Pancreas (tissue), 10 donors: ENCODE measurements around the gene TIMM10. TPM values are rescaled to one million over a fixed set of nuclear protein-coding genes. Genes with fewer than 3 reads are reported as not detected.
"Not testable (repeated sequence)": the region's sequence is repeated elsewhere in the genome, so short reads cannot be mapped to it uniquely, and the experiment has no call there.

Experiments used
- ATAC-seq, 4 donors: fragments of 200-7000 bp; cut with Tn5 transposase; one replicate each; pipeline versions ENCODE4 v1.8.0 to v1.9.1; 2020; ENCODE audit warnings: mild to moderate bottlenecking in 4 of 4, moderate library complexity in 4 of 4
- DNase-seq, 6 donors: peaks; one replicate each; pipeline ENCODE4 v3.0.0-alpha.2; 2020
- FAIRE-seq: peaks from 2 replicates; lab custom pipeline; 2012; peaks lifted over from hg19 to GRCh38; lab: Jason Lieb, UNC
- H3K27ac ChIP-seq, 4 donors: fragments of 200-600 bp; sonication (generic); 1 replicate in 3 of 4; 2 replicates in 1 of 4; pipeline versions ENCODE4 v1.5.0 to v1.8.0; 2020
- H3K27me3 ChIP-seq, 4 donors: fragments of 200-600 bp; one replicate each; pipeline ENCODE4 v1.8.0; 2021
- H3K36me3 ChIP-seq, 3 donors: fragments of 200-600 bp; sonication (generic) in 1 of 3; one replicate each; pipeline versions ENCODE4 v1.5.0 to v1.8.0; 2020 to 2021
- H3K4me1 ChIP-seq, 3 donors: fragments of 200-600 bp; one replicate each; pipeline ENCODE4 v1.8.0; 2021
- H3K4me3 ChIP-seq, 4 donors: fragments of 200-600 bp; sonication (generic) in 2 of 4; one replicate each; pipeline versions ENCODE4 v1.5.0 to v1.8.0; 2020 to 2021
- H3K9me3 ChIP-seq, 4 donors: fragments of 200-600 bp; one replicate each; pipeline ENCODE4 v1.8.0; 2021
- WGBS, 2 donors: extraction: QIAGEN DNeasy Blood & Tissue Kit; methylation state at CpG; one replicate each; pipeline ENCODE4 v1.1.7; 2013; 5-methylcytosine and 5-hydroxymethylcytosine counted together
- intact Hi-C, 3 donors: fragments of 100-400 bp; cut with DNase I; formaldehyde crosslinking; loops; one replicate each; pipeline versions ENCODE4 v1.11.1 to v1.14.2; 2022
- polyA plus RNA-seq, 2 donors: library from polyadenylated mRNA; stranded (reverse); fragments of 200-250 nt; gene quantifications; one replicate each; pipeline ENCODE4 v1.2.3, GENCODE V29; 2013
- total RNA-seq, 6 donors: library from RNA; stranded (reverse); fragmentation: NEBNext Ultra II Directional in 4 of 6; extraction: Animal tissue kit (Norgen Biotek cat#: 25700) in 4 of 6; gene quantifications; one replicate each; pipeline versions ENCODE4 v1.2.1 to v1.2.4, GENCODE V29; 2021 to 2023
- TF ChIP-seq, protein P1 (sequence below), 4 donors: fragments of 200-600 bp; sonication (generic) in 3 of 4; IDR thresholded peaks; one replicate each; pipeline versions ENCODE4 v1.5.0 to v1.8.0; 2021; ENCODE audit warnings: antibody characterized with exemption in 4 of 4
- donor health status: healthy with polysubstance abuse.
- donor health status: DM: no; HTN: no; CAD: no; lungs with moderate emphysema.
- donor health status: DM: no; HTN: no; CAD: no.
- donor health status: control.
- donor health status: control.
- donor health status: Bipolar disorder and iron deficiency.
- donor health status: DM: yes; HTN: yes; CAD: no.
- donor health status: DM: no; HTN: no; CAD: no.
- donor health status: DM: no; HTN: no; CAD: no.
- donor health status: DM: yes; HTN: yes; CAD: no.

Gene TIMM10
- total and polyA plus RNA-seq, 8 donors: 12.2 to 32.6 (median 21.7) TPM

DNA sequence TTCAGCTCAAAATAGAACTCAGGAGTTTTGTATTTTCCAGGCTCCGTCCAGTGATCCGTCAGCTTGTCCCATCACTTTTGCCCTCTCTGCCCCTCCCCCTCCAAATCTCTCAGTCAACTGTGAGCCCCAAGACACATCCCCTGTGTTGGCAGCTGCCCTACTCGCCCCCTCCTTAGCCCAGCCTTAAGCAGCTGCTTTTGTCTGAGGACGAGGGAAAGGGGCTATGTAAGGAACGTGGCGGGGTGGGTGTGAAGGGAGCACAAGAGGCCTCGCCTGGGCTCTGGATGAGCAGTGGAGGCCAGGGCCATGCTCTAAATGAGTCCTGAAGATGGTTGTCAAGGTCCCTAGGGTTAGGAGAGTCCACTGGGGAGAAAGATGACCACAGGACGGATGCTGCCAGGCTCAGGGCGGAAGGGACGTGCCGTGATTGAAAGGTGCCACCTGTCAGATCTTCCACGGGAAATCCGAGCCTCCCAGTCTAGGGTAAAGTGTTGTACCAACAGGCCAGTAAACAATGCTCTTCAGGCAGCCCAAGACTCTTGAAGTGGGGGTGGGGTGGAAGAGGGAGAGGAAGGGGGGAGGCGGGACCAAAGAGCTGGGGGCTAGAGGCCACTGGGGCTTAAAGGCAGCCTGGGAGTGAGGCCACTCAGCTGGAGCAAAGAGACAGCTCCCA is 6.5 kb upstream of the TIMM10 start, which contains the start of gene SMTNL1:
Gene SMTNL1 (plus strand): TSS at position 649 of the 673 bp plus-strand sequence. CDS start 5,048 bp downstream, outside the sequence.
- Histone ChIP-seq H3K9me3 (no peaks in the 10 kb centered on the region), H3K4me1 (no peaks in the 10 kb centered on the region), H3K4me3 (no peak within 1 kb of the TSS), H3K27me3 (no peaks in the 10 kb centered on the region), H3K27ac (no peak within 1 kb of the TSS), H3K36me3 (no peaks in the 10 kb centered on the region)
- TF ChIP-seq, protein P1, sequence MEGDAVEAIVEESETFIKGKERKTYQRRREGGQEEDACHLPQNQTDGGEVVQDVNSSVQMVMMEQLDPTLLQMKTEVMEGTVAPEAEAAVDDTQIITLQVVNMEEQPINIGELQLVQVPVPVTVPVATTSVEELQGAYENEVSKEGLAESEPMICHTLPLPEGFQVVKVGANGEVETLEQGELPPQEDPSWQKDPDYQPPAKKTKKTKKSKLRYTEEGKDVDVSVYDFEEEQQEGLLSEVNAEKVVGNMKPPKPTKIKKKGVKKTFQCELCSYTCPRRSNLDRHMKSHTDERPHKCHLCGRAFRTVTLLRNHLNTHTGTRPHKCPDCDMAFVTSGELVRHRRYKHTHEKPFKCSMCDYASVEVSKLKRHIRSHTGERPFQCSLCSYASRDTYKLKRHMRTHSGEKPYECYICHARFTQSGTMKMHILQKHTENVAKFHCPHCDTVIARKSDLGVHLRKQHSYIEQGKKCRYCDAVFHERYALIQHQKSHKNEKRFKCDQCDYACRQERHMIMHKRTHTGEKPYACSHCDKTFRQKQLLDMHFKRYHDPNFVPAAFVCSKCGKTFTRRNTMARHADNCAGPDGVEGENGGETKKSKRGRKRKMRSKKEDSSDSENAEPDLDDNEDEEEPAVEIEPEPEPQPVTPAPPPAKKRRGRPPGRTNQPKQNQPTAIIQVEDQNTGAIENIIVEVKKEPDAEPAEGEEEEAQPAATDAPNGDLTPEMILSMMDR (IDR thresholded peaks at IDR 0.05): no peak
- ATAC-seq (no peak), FAIRE-seq (no peak), DNase-seq (no peak)
- intact Hi-C loops: no loop called here
- 66 to 70% methylated on average over 14 of the region's 14 CpGs for WGBS, 2 donors

DNA sequence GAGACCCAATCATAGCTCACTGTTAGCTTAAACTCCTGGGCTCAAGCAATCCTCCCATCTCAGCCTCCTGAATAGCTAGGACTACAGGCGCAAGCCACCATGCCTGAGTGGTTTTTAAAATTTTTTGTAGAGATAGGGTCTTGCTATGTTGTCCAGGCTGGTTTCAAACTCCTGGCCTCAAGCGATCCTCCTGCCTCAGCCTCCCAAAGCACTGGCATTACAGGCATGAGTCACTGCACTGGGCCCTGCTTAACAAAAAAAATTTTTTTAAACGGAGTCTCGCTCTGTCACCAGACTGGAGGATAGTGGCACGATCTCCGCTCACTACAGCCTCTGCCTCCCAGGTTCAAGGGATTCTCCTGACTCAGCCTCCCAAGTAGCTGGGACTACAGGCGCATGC is 3.9 kb upstream of the TIMM10 start:
- H3K4me1 ChIP-seq: peaks cover 0 to 13% (median 0%) of the 10 kb centered on the region in 3 donors
- H3K4me3 ChIP-seq, H3K27ac ChIP-seq, H3K27me3 ChIP-seq, intact Hi-C loops, H3K36me3 ChIP-seq, DNase-seq, H3K9me3 ChIP-seq, ATAC-seq, FAIRE-seq: not testable (repeated sequence)
- WGBS, 2 donors: 90 to 92% methylated on average over 7 of the region's 7 CpGs

DNA sequence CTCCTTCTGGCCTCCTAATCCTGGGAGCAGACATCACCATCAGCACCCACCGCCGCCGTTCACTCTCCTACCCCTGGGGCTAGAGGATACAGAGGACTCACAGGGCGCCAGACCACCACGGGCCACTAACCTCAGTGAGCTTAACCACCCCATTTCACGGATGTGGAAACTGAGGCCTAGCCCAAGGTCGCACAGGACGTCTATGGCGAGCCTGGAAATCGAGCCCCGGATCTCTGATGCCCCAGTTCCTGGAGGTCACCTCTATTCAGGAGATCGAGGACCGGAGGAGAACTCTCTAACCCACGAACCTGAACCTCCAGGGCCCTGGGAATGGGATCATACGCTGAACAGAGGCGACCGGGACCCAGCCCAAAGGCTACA is 349 bp downstream of the TIMM10 start:
- Histone ChIP-seq H3K27ac (peak overlapping the region in 3 of 4 donors; percentile 12 to 40 (median 30)), H3K9me3 (no peaks in the 10 kb centered on the region), H3K36me3 (no peaks in the 10 kb centered on the region), H3K4me1 (peaks cover 0 to 21% (median 0%) of the 10 kb centered on the region in 3 donors), H3K27me3 (no peaks in the 10 kb centered on the region), H3K4me3 (peak overlapping the region; percentile 48 to 61 (median 59))
- DNase-seq: peak in 4 of 6 donors; percentile 23 to 62 (median 34)
- peak; percentile 0 to 21 (median 8) for ATAC-seq
- WGBS, 2 donors: 1% methylated on average over 17 of the region's 17 CpGs
- TF ChIP-seq, protein P1 (IDR thresholded peaks at IDR 0.05): no peak
- intact Hi-C loops: no loop called here
- FAIRE-seq: no peak

DNA sequence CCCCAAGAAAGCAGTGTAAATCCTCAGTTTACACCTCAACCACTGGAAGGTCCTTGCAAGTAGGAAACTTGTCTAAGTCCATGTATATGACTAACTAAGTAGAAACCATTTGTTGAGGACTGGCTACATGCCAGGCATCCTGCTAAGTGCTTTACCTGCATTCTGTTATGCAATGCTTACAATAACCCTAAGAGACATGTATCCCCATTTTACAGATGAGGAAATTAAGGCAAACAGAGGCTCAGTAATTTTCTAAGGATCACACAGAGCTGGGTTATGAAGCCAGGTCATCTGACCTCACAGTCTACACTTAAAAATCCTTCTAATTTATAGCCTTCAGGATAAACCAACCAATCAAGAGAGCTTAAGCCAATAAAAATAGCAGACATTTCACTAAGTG is 1.5 kb downstream of the TIMM10 start:
- no peaks in the 10 kb centered on the region for H3K27me3 ChIP-seq
- H3K9me3 ChIP-seq: no peaks in the 10 kb centered on the region
- TF ChIP-seq, protein P1 (IDR thresholded peaks at IDR 0.05): no peak
- H3K36me3 ChIP-seq: no peaks in the 10 kb centered on the region
- intact Hi-C loops: loop anchor here in 2 of 3 donors (5.0 to 10.0 kb wide), 3 partner anchors 37 to 182 kb away; no protein-coding TSS in a partner anchor
- H3K4me3 ChIP-seq: no peak overlapping the region
- FAIRE-seq (no peak), DNase-seq (no peak), ATAC-seq (no peak)
- H3K27ac ChIP-seq: no peak overlapping the region
- H3K4me1 ChIP-seq: peaks cover 0 to 21% (median 0%) of the 10 kb centered on the region in 3 donors

DNA sequence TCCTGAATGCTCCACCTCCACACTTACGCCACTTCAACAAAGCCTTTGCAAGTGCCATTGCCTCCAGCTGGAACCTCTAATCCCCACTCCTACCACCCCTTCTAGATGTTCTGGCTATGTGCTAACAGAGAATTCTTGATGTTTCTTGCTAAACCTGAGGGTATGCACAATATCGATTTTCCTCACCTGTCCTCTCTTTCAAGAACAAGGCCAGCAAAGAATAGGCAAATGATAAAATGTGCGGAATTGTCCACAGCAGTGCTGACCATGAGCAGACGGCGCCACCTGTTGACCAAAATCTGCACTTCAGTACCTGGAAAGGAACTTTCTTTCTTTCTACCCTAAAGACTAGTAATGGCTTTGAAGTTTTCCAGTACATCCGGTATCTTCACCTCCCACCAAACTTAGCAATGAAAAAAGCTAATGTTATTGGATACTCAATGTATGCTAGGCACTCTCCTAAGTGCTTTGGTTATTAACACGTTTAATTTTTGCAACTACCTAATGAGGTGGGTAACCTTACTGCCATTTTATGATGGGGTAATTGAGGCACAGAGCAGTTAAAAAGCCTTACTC is 3.4 kb downstream of the TIMM10 start:
- ATAC-seq (peak; percentile 34 to 54 (median 52)), DNase-seq (peak; percentile 67 to 88 (median 76)), FAIRE-seq (no peak)
- no peaks in the 10 kb centered on the region for H3K27me3 ChIP-seq
- no peak overlapping the region for H3K4me3 ChIP-seq
- 7 to 8% methylated on average over 7 of the region's 7 CpGs for WGBS, 2 donors
- TF ChIP-seq, protein P1 (IDR thresholded peaks at IDR 0.05): peak; percentile 78 to 91 (median 86)
- H3K9me3 ChIP-seq: no peaks in the 10 kb centered on the region
- no peaks in the 10 kb centered on the region for H3K36me3 ChIP-seq
- peaks cover 0 to 21% (median 0%) of the 10 kb centered on the region in 3 donors for H3K4me1 ChIP-seq
- intact Hi-C loops: loop anchor here in 2 of 3 donors (5.0 to 10.0 kb wide), 3 partner anchors 35 to 180 kb away; no protein-coding TSS in a partner anchor
- H3K27ac ChIP-seq: no peak overlapping the region
